NB4 (cell line): ENCODE measurements around the gene NCAPG2.

Experiments
- DNase-seq: peaks from one replicate; pipeline ENCODE4 v3.0.0; 2010; ENCODE audit warnings: low read depth
- H3K4me3 ChIP-seq: one replicate; pipeline ENCODE4 v1.5.1; 2011; ENCODE audit warnings: mild to moderate bottlenecking, low read depth, low read length, moderate library complexity
- CTCF ChIP-seq: IDR thresholded peaks from one replicate; pipeline ENCODE4 v1.5.1; 2012; ENCODE audit warnings: low read depth, low read length
- MAX ChIP-seq: IDR thresholded peaks from 2 replicates; pipeline ENCODE4 v1.6.1; 2011; ENCODE audit warnings: low read depth, low read length
- MYC ChIP-seq: IDR thresholded peaks from 2 replicates; pipeline ENCODE4 v1.6.1; 2011; ENCODE audit warnings: low read depth, low read length
- POLR2A ChIP-seq: IDR thresholded peaks from 2 replicates; pipeline ENCODE4 v1.6.1; 2011; ENCODE audit warnings: mild to moderate bottlenecking; ENCODE audit not compliant: insufficient read length; ENCODE audit errors: extremely low read depth

The NCAPG2 gene

GRCh38 chr7:158611541-158611940, 93.1 kb downstream of the NCAPG2 start:
- no peak for DNase-seq
- H3K4me3 ChIP-seq, result no peak overlapping the region
- TF ChIP-seq MAX (no peak), POLR2A (no peak), MYC (no peak)

GRCh38 chr7:158609313-158609974, 95.2 kb downstream of the NCAPG2 start:
- no peak overlapping the region for H3K4me3 ChIP-seq
- no peak for TF ChIP-seq CTCF
- 0 out of 2 replicates have a peak, but pooled peaks have one; percentile 20 for TF ChIP-seq MAX
- peak; percentile 76 for DNase-seq

GRCh38 chr7:158607563-158607962, 97.0 kb downstream of the NCAPG2 start:
- H3K4me3 ChIP-seq, result no peak overlapping the region
- DNase-seq, result no peak
- TF ChIP-seq CTCF (no peak), MAX (no peak), MYC (no peak), POLR2A (no peak)

GRCh38 chr7:158606671-158607424, 97.8 kb downstream of the NCAPG2 start:
- no peak overlapping the region for H3K4me3 ChIP-seq
- DNase-seq, result no peak
- TF ChIP-seq POLR2A (no peak), MYC (no peak), MAX (no peak), CTCF (no peak)

GRCh38 chr7:158606129-158606528, 98.5 kb downstream of the NCAPG2 start:
- H3K4me3 ChIP-seq, result no peak overlapping the region
- no peak for DNase-seq
- TF ChIP-seq CTCF, result no peak
- TF ChIP-seq MYC, result no peak
- no peak for TF ChIP-seq MAX
- TF ChIP-seq POLR2A, result no peak

GRCh38 chr7:158603773-158604755, 100.5 kb downstream of the NCAPG2 start:
- DNase-seq, result no peak
- no peak overlapping the region for H3K4me3 ChIP-seq
- TF ChIP-seq MAX (no peak), CTCF (no peak), MYC (no peak), POLR2A (no peak)
